GM21786 (cell line): ENCODE measurements around the gene TFCP2.

Experiments
- ATAC-seq: cut with Tn5 transposase; IDR thresholded peaks from one replicate; pipeline ENCODE4 v1.9.1; 2021; ENCODE audit not compliant: unreplicated experiment

TFCP2 gene

DNA sequence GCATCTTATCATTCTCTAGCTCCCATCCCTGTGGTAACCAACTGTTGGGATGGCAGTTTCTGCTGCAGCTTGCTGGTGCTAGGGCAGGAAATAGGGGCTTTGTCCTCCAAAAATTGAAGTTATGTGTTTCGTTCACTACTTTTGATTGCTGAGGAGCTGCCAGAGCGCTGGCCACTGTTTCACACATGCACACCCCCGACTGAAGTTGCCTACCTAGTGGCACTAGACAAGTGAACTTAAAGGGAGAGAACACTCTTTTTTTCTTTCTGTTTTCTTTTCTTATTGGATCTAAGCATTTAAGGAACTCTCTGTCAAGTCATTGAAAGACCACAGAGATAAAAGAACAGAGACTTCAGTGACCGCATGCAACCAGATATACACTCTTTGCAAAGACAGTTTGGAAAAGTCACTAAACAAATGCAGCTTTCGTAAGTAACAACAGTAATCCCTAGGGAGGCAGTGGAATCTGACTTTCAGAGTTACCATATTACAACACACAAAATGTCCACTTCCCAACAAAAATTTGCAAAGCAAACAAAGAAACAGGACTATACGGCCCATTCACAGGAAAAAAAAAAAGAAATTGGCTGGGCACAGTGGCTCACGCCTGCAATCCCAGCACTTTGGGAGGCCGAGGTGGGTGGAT lies 12.0 kb downstream of the TFCP2 start:
- ATAC-seq: no peak

DNA sequence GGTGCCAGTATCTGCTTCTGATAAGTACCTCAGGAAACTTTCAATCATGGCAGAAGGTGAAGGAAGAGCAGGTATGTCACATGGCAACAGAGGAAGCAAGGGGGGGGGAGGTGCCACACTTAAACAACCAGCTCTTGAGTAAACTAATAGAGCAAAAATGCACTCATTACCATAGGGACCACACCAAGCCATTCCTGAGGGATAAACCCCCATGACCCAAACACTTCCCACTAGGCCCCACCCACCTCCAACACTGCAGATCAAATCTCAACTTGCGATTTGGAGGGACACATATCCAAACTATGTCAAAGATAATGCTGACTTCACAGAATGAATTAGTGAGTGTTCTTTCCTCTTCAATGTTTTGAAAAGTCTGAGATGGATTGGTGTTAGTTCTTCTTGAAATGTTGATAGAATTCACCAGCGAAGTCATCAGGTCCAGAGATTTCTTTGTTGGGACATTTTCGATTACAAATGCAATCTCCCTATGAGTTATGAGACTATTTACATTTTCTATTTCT lies 16.6 kb downstream of the TFCP2 start:
- ATAC-seq: no peak

DNA sequence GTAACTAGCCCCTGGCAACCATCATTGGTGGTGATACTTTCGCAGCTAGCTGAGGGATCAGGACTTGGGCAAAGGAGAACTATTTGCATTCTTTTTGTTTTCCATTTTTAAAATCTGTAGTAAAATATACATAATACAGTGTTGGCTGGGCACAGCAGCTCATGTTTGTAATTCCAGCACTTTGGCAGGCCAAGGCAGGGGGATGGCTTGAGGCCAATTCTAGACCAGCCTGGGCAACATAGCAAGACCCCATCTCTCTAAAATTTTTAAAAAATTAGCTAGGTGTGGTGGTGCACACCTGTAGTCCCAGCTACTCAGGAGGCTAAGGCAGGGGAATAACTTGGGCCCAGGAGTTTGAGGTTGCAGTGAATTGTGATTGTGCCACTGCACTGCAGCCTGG lies 20.0 kb downstream of the TFCP2 start:
- no peak for ATAC-seq

DNA sequence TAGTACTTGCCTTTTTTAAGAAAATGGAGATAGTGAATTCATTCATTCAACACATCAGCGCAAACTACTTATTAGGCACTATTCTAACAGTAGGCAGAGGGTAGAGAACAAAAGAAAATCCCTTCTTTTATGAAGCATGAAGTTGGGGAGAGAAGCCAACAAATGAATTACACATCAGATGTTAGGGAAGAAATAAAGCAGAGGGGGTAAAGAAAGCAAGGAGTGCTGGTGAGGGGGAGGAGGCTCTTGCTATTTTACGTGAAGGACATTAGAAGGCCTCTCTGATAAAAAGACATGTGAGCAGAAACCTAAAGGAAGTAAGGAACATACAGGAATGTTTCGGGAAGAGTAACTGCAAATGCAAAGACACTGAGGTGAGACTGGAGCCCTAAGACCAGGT lies 22.2 kb downstream of the TFCP2 start:
- ATAC-seq: no peak

DNA sequence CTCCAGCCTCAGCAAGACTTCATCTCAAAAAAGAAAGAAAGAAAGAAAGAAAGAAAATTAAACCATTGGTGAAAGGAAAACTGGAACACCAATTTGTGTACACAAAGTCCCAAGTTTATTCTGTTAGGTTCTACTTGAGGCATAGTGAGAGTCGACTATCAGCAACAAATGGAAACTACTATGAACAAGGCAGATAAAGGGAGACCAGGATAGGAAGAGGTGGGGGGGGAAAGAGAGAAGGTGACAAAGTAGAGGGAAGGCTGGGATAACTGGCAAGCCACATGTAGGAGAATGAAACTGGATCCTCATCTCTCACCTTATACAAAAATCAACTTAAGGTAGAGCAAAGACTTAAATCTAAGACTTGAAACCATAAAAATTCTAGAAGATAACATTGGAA lies 25.6 kb downstream of the TFCP2 start:
- ATAC-seq: no peak

DNA sequence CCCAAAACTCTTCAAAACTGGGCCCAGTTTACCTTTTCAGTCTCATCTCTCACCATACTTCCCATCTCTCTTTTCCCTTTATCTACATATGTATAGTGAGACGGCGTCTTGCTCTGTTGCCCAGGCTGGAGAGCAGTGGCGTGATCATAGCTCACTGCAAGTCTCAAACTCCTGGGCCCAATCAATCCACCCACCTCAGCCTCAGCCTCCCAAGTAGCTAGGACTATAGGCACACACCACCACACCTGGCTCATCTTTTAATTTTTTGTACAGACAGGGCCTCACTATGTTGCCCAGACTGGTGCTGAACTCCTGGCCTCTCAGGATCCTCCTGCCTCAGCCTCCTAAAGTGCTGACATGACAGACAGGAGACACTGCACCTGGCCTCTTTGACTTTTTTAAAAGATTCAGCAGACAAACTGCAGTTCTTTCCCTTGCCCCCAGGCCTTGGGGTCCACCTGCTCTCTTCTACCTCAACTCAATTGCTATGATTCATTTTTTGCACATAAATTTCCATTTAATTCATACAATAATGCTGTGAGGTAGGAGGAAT lies 33.6 kb downstream of the TFCP2 start:
- no peak for ATAC-seq

DNA sequence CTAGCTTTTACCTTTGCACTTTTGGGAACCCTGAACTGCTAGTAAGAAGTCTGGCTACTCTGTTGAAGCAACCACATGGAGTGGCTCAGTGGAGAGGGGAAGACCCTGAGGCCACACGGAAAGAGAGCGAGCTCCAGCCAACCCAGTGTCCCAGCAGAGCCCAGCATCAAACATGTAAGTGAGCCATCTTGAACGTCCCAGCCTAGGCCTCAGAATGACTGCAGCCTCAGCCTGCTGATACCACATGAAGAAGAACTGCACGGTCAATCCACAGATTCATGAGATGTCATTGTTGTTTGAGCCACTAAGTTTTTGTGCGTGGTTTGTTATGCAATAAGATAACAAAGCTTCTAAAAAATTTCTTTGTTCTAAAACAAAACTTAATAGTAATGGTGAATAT lies 40.2 kb downstream of the TFCP2 start:
- no peak for ATAC-seq

DNA sequence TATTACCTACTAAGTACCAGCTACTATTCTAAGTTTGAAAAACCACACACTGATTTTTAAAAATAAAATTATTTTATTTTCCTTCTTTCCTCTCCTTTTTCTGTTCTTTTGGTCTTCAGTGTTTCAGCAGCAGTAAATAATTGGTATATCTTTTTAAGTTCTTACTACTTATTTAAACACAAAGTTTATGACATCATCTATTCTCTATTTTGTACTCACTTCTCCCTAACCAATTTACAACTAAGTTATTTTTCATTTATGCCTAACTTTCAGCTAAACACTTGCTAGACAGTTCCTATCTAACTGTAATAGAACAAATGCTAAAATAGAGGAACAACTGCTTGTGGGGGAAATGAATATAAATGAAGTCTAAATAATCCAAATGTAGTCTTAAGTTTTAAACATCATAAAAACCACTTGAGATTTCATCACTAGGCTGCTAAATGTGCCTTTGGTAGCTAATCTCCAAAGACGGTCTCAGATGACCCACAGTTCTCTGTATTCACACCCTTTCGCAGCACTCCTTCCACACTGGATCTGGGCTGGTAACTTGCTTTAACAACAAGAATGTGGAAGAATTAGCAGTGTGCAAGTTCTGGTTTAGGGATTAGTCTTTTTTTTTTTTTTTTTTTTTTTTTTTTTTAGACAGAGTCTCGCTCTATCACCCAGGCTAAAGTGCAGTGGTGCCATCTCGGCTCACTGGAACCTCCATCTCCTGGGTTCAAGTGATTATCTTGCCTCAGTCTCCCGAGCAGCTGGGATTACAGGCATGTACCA lies 41.0 kb downstream of the TFCP2 start:
- no peak for ATAC-seq

DNA sequence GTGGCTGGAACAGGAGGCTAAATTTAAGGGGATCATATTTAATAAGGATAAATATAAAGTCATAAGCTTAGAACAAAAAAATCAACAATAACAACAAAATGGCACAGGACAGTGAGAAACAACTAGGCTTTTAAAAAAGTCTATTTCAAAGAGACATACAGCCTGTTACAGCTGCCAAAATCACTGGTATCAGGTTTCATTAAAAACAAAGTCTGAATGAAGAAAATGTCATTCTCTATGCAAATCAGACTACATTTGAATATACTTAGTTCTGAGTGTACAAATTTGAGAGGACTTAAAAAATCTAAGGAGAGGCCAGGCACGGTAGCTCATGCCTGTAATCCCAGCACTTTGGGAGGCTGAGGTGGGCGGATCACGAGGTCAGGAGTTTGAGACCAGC lies 44.0 kb downstream of the TFCP2 start:
- ATAC-seq: no peak

DNA sequence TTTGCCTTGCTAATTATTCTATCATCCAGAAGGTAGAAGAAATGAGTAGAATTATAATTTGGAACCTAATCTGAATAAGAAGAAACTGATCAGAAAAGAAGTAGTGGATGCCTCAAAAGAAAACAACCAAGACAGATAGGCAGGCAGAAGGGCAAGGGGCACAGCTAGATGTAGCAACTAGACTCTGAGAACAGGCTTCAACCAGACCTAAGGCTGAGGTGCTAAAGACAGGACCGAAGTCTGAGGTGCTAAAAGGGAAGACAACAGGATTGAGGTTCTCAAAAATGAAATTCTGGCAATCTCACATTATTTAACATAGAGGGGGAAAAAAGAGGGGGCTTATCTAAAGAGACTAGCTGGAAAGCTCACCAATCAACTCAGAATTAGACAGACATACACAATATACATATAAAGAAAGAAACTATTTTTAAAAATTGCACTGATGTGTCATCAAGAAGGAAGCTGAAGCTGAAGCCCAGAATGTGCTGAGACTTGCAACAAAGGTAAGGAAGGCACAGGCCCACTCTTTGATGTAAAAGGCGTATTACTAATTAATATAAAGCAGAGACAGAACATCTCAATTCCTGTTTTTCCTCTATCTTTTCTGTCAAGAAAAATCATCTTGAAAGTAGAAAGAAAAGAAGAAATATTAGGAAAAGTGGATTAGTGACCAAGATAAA lies 45.7 kb downstream of the TFCP2 start:
- no peak for ATAC-seq

DNA sequence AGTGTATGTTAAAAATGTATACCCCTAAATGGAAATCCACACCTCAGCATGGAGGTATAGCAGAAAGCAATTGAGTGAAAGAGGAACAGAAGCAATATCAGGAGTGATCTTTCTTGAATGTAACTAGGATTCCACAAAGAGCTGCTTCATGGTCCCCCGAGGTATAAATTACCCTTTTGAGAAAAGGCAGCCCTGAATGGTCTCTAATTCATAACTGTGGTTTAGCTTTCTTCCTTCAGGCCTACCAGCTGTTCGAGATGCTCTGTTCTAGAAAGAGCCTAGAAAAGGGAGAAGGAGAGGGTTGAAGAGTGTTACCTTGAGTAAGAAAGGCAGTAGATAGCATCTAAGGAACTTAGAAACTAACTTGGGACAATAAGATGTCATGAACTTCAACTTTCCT lies 46.6 kb downstream of the TFCP2 start:
- ATAC-seq: no peak

DNA sequence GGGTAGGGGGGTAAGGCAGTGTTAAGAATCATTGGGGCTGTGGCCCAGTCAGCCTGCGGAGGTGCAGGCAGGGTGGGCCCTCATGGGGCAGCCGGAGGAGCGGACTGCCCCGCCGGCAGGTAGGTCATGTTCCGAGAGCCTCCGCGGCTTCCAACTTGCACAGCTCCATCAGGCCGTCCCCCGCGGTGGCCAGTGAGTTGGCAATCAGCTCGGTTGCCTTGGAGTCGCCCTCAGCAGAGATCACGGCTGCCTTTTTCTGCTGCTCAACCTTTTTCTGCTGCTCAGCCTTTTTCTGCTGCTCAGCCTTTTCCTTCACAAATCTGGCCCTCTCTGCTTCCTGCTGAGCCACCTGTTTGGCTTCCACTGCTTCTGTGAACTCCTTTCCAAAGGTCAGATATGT lies 48.4 kb downstream of the TFCP2 start:
- no peak for ATAC-seq

DNA sequence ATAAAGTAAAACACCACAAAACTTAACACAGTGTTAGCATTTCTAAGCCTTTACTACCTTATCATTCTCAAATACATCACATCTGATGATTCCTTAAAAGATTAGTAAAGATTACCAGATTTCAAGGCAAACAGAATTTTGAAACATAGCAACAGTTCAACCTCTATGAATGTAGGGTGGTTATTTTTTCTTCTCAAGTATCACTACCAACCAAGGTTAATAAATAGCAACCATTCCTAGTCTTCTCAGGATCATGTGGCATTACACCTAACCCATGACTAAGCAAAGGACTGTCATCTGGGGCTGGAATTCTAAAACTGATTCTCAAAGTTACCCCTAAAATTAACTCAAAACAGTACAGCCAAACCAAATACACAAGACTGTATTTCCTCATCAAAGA lies 50.1 kb downstream of the TFCP2 start:
- ATAC-seq: no peak

DNA sequence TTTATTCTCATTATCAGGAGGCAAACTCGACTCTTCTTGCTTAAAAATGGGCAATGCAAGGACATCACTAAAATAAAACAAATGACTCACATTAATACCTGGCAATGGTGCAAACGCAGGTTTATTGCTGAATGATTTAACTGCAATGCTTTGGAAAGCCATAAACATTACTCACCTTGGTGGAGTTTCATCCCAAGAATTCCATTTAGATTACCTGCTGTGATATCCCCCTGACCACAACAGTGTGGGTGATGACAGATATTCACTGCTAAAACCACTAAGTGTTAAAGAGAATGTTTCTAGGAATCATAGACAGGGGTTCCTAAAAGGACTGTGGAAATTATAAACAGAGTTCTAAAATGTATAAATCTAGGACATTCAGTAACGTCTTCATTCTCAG lies 54.2 kb downstream of the TFCP2 start:
- no peak for ATAC-seq

DNA sequence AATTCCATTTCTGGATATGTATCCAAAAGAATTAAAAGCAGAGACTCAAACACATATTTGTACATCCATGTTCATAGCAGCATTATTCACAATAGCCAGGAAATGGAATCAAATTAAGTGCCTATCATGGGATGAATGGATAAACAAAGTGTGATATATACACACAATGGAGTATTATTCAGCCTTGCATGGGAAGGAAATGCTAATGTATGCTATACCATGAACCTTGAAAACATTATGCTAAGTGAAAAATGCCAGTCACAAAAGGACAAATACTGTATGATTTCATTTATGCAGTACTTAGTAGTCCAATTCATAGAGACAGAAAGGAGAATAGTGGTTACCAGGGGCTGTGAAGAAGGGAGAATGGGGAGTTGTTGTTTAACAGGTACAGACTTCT lies 57.4 kb downstream of the TFCP2 start:
- ATAC-seq: no peak

DNA sequence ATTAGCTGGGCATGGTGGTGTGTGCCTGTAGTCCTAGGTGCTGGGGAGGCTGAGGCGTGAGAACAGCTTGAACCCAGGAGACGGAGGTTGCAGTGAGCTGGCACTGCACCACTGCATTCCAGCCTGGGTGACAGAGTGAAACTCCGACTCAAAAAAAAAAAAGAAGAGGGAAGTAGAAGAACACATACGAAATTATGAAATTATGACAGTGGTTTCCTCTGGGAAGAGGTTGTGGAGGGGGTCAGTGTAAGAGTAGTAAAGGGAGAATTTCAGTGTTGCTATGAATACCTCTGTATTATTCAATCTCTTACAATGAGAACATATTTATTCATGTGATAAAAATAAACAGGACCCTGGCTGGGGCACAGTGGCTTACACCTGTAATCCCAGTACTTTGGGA lies 64.8 kb downstream of the TFCP2 start:
- no peak for ATAC-seq

DNA sequence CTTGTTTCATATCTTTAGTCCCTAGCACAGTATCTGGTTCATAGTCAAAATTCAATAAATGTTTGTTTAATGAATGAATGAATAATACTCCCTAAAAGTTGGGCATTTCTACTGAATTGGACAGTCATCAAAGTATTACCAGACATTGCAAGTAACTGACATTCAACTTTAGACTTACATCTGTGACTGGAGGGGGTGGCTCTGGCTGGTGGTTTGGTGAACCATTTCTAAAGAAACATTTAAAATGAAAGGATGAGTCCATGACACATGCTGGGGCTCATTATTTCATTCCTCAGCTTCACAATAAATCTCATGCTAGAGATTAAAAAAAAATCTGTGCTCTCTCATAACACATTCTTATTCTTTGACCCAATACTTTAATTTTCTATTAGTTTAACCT lies 69.0 kb downstream of the TFCP2 start:
- no peak for ATAC-seq

DNA sequence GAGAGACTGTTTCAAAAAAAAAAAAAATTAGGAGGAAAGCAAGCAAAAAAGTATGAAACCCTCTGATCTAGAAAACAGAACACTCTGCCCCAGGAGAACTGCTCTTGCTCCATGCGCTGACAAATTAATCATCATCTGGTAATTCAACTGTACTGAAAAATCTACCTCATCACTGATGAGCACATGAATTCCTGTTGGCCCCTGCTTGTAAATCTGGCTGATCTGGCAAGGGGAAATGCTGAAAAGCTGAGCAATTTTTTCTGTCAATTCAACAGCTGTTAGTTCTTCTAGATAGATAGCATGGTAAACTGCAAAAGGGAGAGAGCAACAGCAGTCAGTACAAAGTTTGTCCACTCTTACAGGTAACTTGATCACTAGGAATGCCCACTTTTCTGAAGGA lies 74.3 kb downstream of the TFCP2 start:
- ATAC-seq: no peak

DNA sequence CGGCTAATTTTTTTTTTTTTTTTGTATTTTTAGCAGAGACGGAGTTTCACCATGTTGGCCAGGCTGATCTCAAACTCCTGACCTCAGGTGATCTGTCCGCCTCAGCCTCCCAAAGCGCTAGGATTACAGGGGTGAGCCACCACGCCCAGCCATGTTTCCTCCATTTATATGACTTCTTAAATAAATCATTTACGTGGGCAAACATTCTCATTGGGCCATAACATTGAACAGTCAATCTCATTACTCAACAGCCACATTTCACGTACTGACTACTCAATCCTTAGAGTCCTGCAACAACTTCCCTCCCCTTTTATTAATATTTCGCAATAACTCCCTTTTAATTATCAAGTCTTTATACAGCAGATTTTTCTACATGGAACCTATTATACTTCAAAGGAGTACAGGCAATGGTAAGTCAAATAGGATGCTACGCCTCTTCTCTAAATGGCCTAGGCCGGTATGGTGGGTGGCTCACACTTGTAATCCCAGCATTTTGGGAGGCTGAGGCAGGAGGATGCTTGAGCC lies 82.2 kb downstream of the TFCP2 start:
- ATAC-seq: no peak

DNA sequence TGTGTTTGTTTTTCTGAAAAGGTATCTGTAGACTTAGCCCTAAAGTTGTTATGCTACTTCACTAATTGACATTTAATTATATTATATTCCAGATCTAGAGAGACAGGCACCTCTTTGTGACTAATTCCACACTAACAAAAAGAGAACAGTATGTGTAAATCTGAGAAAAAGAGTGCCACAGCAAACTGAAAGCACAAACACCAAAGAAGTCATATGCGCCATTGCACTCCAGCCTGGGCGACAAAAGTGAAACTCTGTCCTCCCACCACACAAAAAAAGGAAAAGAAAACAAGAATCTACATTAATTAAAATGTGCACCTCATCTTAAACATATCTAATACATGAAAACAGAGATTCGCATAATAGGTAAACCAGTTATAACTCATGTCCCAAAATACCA lies 85.1 kb downstream of the TFCP2 start:
- ATAC-seq: no peak

DNA sequence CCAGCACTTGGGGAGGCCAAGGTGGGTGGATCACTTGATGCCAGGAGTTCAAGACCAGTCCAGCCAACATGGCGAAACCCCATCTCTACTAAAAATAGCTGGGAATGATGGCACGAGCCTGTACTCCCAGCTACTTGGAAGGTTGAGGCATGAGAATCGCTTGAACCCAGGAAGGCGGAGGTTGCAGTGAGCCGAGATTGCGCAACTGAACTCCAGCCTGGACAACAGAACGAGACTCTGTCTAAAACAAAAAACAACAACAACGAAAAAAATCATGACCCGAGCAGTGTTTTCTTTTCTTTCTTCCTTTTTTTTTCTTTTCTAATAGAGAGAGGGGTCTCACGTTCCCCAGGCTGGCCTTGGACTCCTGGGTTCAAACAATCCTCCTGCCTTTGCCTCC lies 86.0 kb downstream of the TFCP2 start:
- no peak for ATAC-seq

DNA sequence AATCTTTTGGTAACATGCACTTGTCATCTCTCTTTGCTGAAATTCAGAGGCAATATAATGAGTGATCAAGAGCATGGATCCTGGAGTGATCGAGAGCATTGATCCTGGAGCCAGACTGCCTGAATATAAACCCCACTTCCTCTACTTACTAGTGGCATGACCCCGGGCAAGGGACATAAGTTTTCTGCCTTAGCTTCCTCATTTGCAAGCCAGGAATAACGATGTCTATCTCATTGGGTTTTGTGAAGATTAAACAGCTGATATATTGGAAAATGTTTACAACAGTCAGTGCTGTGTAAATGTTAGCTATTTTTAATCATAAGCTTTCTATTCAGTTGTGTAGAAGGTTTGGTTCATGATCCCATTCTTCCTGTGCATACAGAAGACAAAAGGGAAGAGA lies 87.2 kb downstream of the TFCP2 start:
- no peak for ATAC-seq
